IMR-90 (cell line): ENCODE results near the gene JMY. TPM values are rescaled to one million over a fixed set of nuclear protein-coding genes. Genes with fewer than 3 reads are reported as not detected.

Experiments
- ATAC-seq: fragments of 200-7000 bp; cut with Tn5 transposase; 2 replicates; pipeline ENCODE4 v1.9.1; 2020; ENCODE audit warnings: low read depth, mild to moderate bottlenecking, moderate library complexity
- BruUV-seq: library from RNA; stranded (reverse); fragments of 400-500 nt; replicated peaks from 2 replicates; lab custom pipeline; 2021; lab: Mats Ljungman, UMichigan
- CTCF ChIA-PET: fragments of 300-600 bp; formaldehyde crosslinking; extraction: SDS; loops from one replicate; lab custom pipeline; 2021; ENCODE audit warnings: antibody characterized with exemption; lab: Yijun Ruan, JAX
- POLR2A ChIA-PET: fragments of 300-600 bp; sonication (Branson Sonifier 250); formaldehyde crosslinking; loops from one replicate; lab custom pipeline; 2022; ENCODE audit warnings: antibody characterized with exemption; ENCODE audit not compliant: unreplicated experiment; lab: Charles Lee
- DNase-seq: peaks from one replicate; pipeline ENCODE4 v3.0.0; 2013
- H2AFZ ChIP-seq: replicated peaks from 2 replicates; pipeline ENCODE3; 2013; ENCODE audit warnings: low read length, mild to moderate bottlenecking; ENCODE audit not compliant: poor library complexity
- H2AK5ac ChIP-seq: 2 replicates; pipeline ENCODE4 v1.6.1; 2013; ENCODE audit warnings: low read depth, low read length, inconsistent platforms
- H2AK9ac ChIP-seq: replicated peaks from 2 replicates; pipeline ENCODE3; 2013; ENCODE audit warnings: mild to moderate bottlenecking, low read depth, low read length, moderate library complexity; ENCODE audit not compliant: poor library complexity
- H2BK120ac ChIP-seq: 2 replicates; pipeline ENCODE4 v1.6.1; 2013; ENCODE audit warnings: low read depth, low read length, inconsistent platforms
- H2BK15ac ChIP-seq: 3 replicates; pipeline ENCODE4 v1.6.1; 2013; ENCODE audit warnings: low read depth, low read length, inconsistent platforms
- H2BK20ac ChIP-seq: 2 replicates; pipeline ENCODE4 v1.6.1; 2013; ENCODE audit warnings: low read depth, mild to moderate bottlenecking, inconsistent platforms, low read length, moderate library complexity
- H2BK5ac ChIP-seq: 2 replicates; pipeline ENCODE4 v1.6.1; 2013; ENCODE audit warnings: mild to moderate bottlenecking, low read depth, low read length, inconsistent platforms; ENCODE audit not compliant: poor library complexity, severe bottlenecking
- H3K14ac ChIP-seq: replicated peaks from 2 replicates; pipeline ENCODE4 v1.6.1; 2013; ENCODE audit warnings: low read depth, low read length, inconsistent platforms
- H3K18ac ChIP-seq: 2 replicates; pipeline ENCODE4 v1.6.1; 2013; ENCODE audit warnings: low read depth, low read length, control low read depth
- H3K23ac ChIP-seq: 2 replicates; pipeline ENCODE4 v1.6.1; 2013; ENCODE audit warnings: low read depth, low read length, inconsistent platforms
- H3K27ac ChIP-seq: 2 replicates; pipeline ENCODE4 v1.5.1; 2013; ENCODE audit warnings: mild to moderate bottlenecking, control low read depth, low read length; ENCODE audit not compliant: insufficient read depth
- H3K27me3 ChIP-seq: 2 replicates; pipeline ENCODE4 v1.6.1; 2013; ENCODE audit warnings: low read length; ENCODE audit not compliant: control insufficient read depth, insufficient read depth
- H3K36me3 ChIP-seq: 2 replicates; pipeline ENCODE4 v1.6.1; 2013; ENCODE audit warnings: low read length, mixed read lengths; ENCODE audit not compliant: control insufficient read depth, insufficient read depth
- H3K4ac ChIP-seq: 2 replicates; pipeline ENCODE4 v1.6.1; 2013; ENCODE audit warnings: low read depth, low read length, inconsistent platforms
- H3K4me1 ChIP-seq: 2 replicates; pipeline ENCODE4 v1.6.1; 2013; ENCODE audit warnings: low read length, mixed read lengths; ENCODE audit not compliant: control insufficient read depth, insufficient read depth
- H3K4me2 ChIP-seq: 2 replicates; pipeline ENCODE4 v1.6.1; 2013; ENCODE audit warnings: low read depth, mild to moderate bottlenecking, control low read depth, low read length, moderate library complexity
- H3K4me3 ChIP-seq: 2 replicates; pipeline ENCODE4 v1.5.1; 2013; ENCODE audit warnings: low read depth, mild to moderate bottlenecking, control low read depth, low read length, moderate library complexity; ENCODE audit not compliant: insufficient read depth
- H3K56ac ChIP-seq: 2 replicates; pipeline ENCODE4 v1.6.1; 2013; ENCODE audit warnings: low read length, inconsistent platforms; ENCODE audit not compliant: insufficient read depth; ENCODE audit errors: extremely low read depth
- H3K79me1 ChIP-seq, 2 experiments: 2 replicates each; pipeline ENCODE4 v1.6.1; 2013; ENCODE audit warnings: low read length in 2 of 2, inconsistent platforms in 1 of 2, low read depth in 1 of 2
- H3K9ac ChIP-seq: 2 replicates; pipeline ENCODE4 v1.6.1; 2013; ENCODE audit warnings: low read depth, low read length, control low read depth
- H3K9me1 ChIP-seq: 2 replicates; pipeline ENCODE4 v1.6.1; 2013; ENCODE audit warnings: low read length, inconsistent platforms; ENCODE audit not compliant: insufficient read depth
- H3K9me3 ChIP-seq: 2 replicates; pipeline ENCODE4 v1.6.1; 2013; ENCODE audit warnings: low read length; ENCODE audit not compliant: control insufficient read depth, insufficient read depth
- H4K20me1 ChIP-seq: 2 replicates; pipeline ENCODE4 v1.6.1; 2013; ENCODE audit warnings: low read length, inconsistent platforms; ENCODE audit not compliant: insufficient read depth
- H4K5ac ChIP-seq: 2 replicates; pipeline ENCODE4 v1.6.1; 2013; ENCODE audit warnings: mild to moderate bottlenecking, low read depth, low read length, control low read depth
- H4K8ac ChIP-seq, 2 experiments: 2 replicates each; pipeline ENCODE4 v1.6.1; 2013; ENCODE audit warnings: low read depth in 2 of 2, low read length in 2 of 2, control low read depth in 1 of 2, inconsistent platforms in 1 of 2
- H4K91ac ChIP-seq: 2 replicates; pipeline ENCODE4 v1.6.1; 2013; ENCODE audit warnings: low read depth, low read length, inconsistent platforms; ENCODE audit not compliant: insufficient read depth
- BHLHE40 ChIP-seq: fragments of 150-350 bp; IDR thresholded peaks from 2 replicates; pipeline ENCODE4 v1.6.1; 2016; ENCODE audit warnings: mild to moderate bottlenecking, low read depth, low read length
- SMC3 ChIP-seq: fragments of 150-350 bp; IDR thresholded peaks from 2 replicates; pipeline ENCODE4 v1.6.1; 2016; ENCODE audit warnings: low read depth, mild to moderate bottlenecking, antibody characterized with exemption, low read length, moderate library complexity
- WGBS, 2 experiments: methylation state at CpG; one replicate each; pipeline versions ENCODE4 v1.1.5 to v1.1.7; 2013; ENCODE audit warnings: missing lambda C conversion rate in 2 of 2; ENCODE audit not compliant: insufficient read length in 1 of 2; ENCODE audit errors: extremely low coverage in 2 of 2; 5-methylcytosine and 5-hydroxymethylcytosine counted together
- dilution Hi-C: fragments of 300-500 bp; cut with HindIII; formaldehyde crosslinking; loops from one replicate; pipeline ENCODE4 v1.14.3; 2018; ENCODE audit warnings: low sequenced_read_pairs; ENCODE audit not compliant: unreplicated experiment
- in situ Hi-C: fragments of 300-500 bp; cut with MboI; formaldehyde crosslinking; loops from 3 replicates; pipeline ENCODE4 v1.14.3; 2019; ENCODE audit warnings: low sequenced_read_pairs, inconsistent platforms, mixed read lengths
- intact Hi-C: fragments of 100-400 bp; cut with micrococcal nuclease; formaldehyde crosslinking; loops from 2 replicates; pipeline ENCODE4 v1.10.0; 2022
- polyA plus RNA-seq, 3 experiments: library from polyadenylated mRNA; depleted of rRNA; stranded (reverse); fragments of >200 nt; gene quantifications; 2 replicates each; pipeline ENCODE4 v1.2.3, GENCODE V29; 2012; ENCODE audit warnings: low replicate concordance in 1 of 3
- total RNA-seq: library from RNA; depleted of rRNA; stranded (reverse); fragments of >200 nt; gene quantifications from 2 replicates; pipeline ENCODE4 v1.2.3, GENCODE V29; 2012

JMY gene
- total and polyA plus RNA-seq, 2 of the 4 experiments (the other 2 are of a cell fraction) = 1.7 to 3.2 TPM

GRCh38 chr5:79269733-79270166, 33.8 kb downstream of the JMY start:
- H4K5ac ChIP-seq = no peak overlapping the region
- H3K27me3 ChIP-seq = no peaks in the 10 kb centered on the region
- ChIA-PET POLR2A (no interaction called here), CTCF (interaction anchor here (0.6 kb wide), 1 partner anchor 18 kb away, joined by 4 read pairs; no protein-coding TSS in a partner anchor)
- H4K20me1 ChIP-seq = no peaks in the 10 kb centered on the region
- peaks cover 0 to 3% of the 10 kb centered on the region in 2 experiments; a peak in 1 of 4 replicates for H3K79me1 ChIP-seq
- no peak overlapping the region for H2AK9ac ChIP-seq
- no peak overlapping the region for H2BK20ac ChIP-seq
- no peak overlapping the region for H4K91ac ChIP-seq
- in situ Hi-C loops = no loop called here
- no peak overlapping the region for H4K8ac ChIP-seq
- H3K4ac ChIP-seq = no peak overlapping the region
- dilution Hi-C loops = no loop called here
- no peak overlapping the region for H2AFZ ChIP-seq
- no peak overlapping the region for H3K56ac ChIP-seq
- no peak overlapping the region for H2BK120ac ChIP-seq
- no peak overlapping the region for H3K9ac ChIP-seq
- no peak overlapping the region for H3K23ac ChIP-seq
- H2AK5ac ChIP-seq = no peak overlapping the region
- DNase-seq (no peak), ATAC-seq (no peak)
- no peak overlapping the region for H2BK5ac ChIP-seq
- H3K18ac ChIP-seq = no peak overlapping the region
- no peaks in the 10 kb centered on the region for H3K4me1 ChIP-seq
- no peak overlapping the region for H3K4me2 ChIP-seq
- no peaks in the 10 kb centered on the region; the same call in 1 of the 2 replicates for H3K9me1 ChIP-seq
- intact Hi-C loops = no loop called here
- no peaks in the 10 kb centered on the region for H3K36me3 ChIP-seq
- no peak overlapping the region for H3K27ac ChIP-seq
- BruUV-seq = no TSS peak
- WGBS, 2 experiments = no CpG with 5 or more reads among the region's 3 CpGs
- H3K4me3 ChIP-seq = no peak overlapping the region
- H2BK15ac ChIP-seq = no peak overlapping the region
- H3K9me3 ChIP-seq = no peaks in the 10 kb centered on the region; the same call in 1 of the 2 replicates
- no peak overlapping the region for H3K14ac ChIP-seq
- TF ChIP-seq SMC3 (no peak), BHLHE40 (no peak)
